ENCODE measurements around the gene PSEN2.

GRCh38 chr1:226889616-226890330, 19.4 kb downstream of the PSEN2 start:
- TF ChIP-seq, protein P1, sequence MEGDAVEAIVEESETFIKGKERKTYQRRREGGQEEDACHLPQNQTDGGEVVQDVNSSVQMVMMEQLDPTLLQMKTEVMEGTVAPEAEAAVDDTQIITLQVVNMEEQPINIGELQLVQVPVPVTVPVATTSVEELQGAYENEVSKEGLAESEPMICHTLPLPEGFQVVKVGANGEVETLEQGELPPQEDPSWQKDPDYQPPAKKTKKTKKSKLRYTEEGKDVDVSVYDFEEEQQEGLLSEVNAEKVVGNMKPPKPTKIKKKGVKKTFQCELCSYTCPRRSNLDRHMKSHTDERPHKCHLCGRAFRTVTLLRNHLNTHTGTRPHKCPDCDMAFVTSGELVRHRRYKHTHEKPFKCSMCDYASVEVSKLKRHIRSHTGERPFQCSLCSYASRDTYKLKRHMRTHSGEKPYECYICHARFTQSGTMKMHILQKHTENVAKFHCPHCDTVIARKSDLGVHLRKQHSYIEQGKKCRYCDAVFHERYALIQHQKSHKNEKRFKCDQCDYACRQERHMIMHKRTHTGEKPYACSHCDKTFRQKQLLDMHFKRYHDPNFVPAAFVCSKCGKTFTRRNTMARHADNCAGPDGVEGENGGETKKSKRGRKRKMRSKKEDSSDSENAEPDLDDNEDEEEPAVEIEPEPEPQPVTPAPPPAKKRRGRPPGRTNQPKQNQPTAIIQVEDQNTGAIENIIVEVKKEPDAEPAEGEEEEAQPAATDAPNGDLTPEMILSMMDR (conservative IDR thresholded peaks at IDR 0.05 in 1 of 2, IDR thresholded peaks at IDR 0.05 in 1 of 2; ENCODE audit: low read depth in 1 of 2, low read length in 2 of 2) = no peak
- TF ChIP-seq EZH2 (IDR thresholded peaks at IDR 0.05; ENCODE audit: low read length, missing control alignments) = no peak
